HEK293 (cell line): ENCODE results near the gene ST3GAL2.
A peak's percentile ranks its signal among the peaks of the same experiment; 100 is the strongest.

ENCODE experiments used
- HOXD13 ChIP-seq: sonication (generic); formaldehyde crosslinking; IDR thresholded peaks from 2 replicates; pipeline ENCODE4 v1.8.0; 2022; ENCODE audit warnings: missing genetic modification reagents, borderline replicate concordance
- KLF7 ChIP-seq: fragments of 450-650 bp; formaldehyde crosslinking; IDR thresholded peaks from 2 replicates; pipeline ENCODE4 v1.5.1; 2016; ENCODE audit warnings: missing biosample characterization, missing genetic modification characterization, borderline replicate concordance
- REST ChIP-seq: fragments of 450-650 bp; formaldehyde crosslinking; IDR thresholded peaks from 2 replicates; pipeline ENCODE4 v1.5.1; 2016; ENCODE audit warnings: missing biosample characterization, missing genetic modification characterization
- SETDB1 ChIP-seq: IDR thresholded peaks from one replicate; pipeline ENCODE4 v1.6.1; 2017; ENCODE audit warnings: mild to moderate bottlenecking, low read length, moderate library complexity, mixed read lengths; ENCODE audit not compliant: insufficient read length
- SP7 ChIP-seq: fragments of 450-650 bp; formaldehyde crosslinking; IDR thresholded peaks from 2 replicates; pipeline ENCODE4 v1.5.1; 2016; ENCODE audit warnings: missing biosample characterization, missing genetic modification characterization
- ZBTB1 ChIP-seq: fragments of 450-650 bp; formaldehyde crosslinking; IDR thresholded peaks from 2 replicates; pipeline ENCODE4 v1.5.1; 2016; ENCODE audit warnings: missing biosample characterization, missing genetic modification characterization
- ZBTB21 ChIP-seq: fragments of 450-650 bp; formaldehyde crosslinking; IDR thresholded peaks from 2 replicates; pipeline ENCODE4 v1.5.1; 2017; ENCODE audit warnings: missing biosample characterization, missing genetic modification characterization
- ZFP3 ChIP-seq: fragments of 450-650 bp; formaldehyde crosslinking; IDR thresholded peaks from 2 replicates; pipeline ENCODE4 v1.5.1; 2016; ENCODE audit warnings: low read depth, missing biosample characterization, missing genetic modification characterization
- ZNF114 ChIP-seq: fragments of 450-650 bp; formaldehyde crosslinking; IDR thresholded peaks from 2 replicates; pipeline ENCODE4 v1.5.0; 2017; ENCODE audit warnings: missing biosample characterization, missing genetic modification characterization
- ZNF133 ChIP-seq: fragments of 450-650 bp; formaldehyde crosslinking; IDR thresholded peaks from 2 replicates; pipeline ENCODE4 v1.5.1; 2016; ENCODE audit warnings: missing biosample characterization, missing genetic modification characterization
- ZNF146 ChIP-seq: fragments of 450-650 bp; formaldehyde crosslinking; IDR thresholded peaks from 2 replicates; pipeline ENCODE4 v1.5.1; 2016; ENCODE audit warnings: missing biosample characterization, missing genetic modification characterization
- ZNF174 ChIP-seq: fragments of 450-650 bp; formaldehyde crosslinking; IDR thresholded peaks from 2 replicates; pipeline ENCODE4 v1.5.0; 2017; ENCODE audit warnings: missing biosample characterization, mild to moderate bottlenecking, missing genetic modification characterization
- ZNF2 ChIP-seq: fragments of 450-650 bp; formaldehyde crosslinking; IDR thresholded peaks from 2 replicates; pipeline ENCODE4 v1.5.1; 2016; ENCODE audit warnings: missing biosample characterization, missing genetic modification characterization
- ZNF311 ChIP-seq: fragments of 450-650 bp; formaldehyde crosslinking; IDR thresholded peaks from 2 replicates; pipeline ENCODE4 v1.5.1; 2017; ENCODE audit warnings: missing biosample characterization, missing genetic modification characterization, borderline replicate concordance
- ZNF350 ChIP-seq: fragments of 450-650 bp; formaldehyde crosslinking; IDR thresholded peaks from 2 replicates; pipeline ENCODE4 v1.5.0; 2017; ENCODE audit warnings: missing biosample characterization, mild to moderate bottlenecking, missing genetic modification characterization
- ZNF404 ChIP-seq: fragments of 450-650 bp; formaldehyde crosslinking; IDR thresholded peaks from 2 replicates; pipeline ENCODE4 v1.5.1; 2017; ENCODE audit warnings: missing biosample characterization, missing genetic modification characterization
- ZNF423 ChIP-seq: fragments of 450-650 bp; formaldehyde crosslinking; IDR thresholded peaks from 2 replicates; pipeline ENCODE4 v1.5.1; 2016; ENCODE audit warnings: missing biosample characterization, missing genetic modification characterization
- ZNF521 ChIP-seq: fragments of 450-650 bp; formaldehyde crosslinking; IDR thresholded peaks from 2 replicates; pipeline ENCODE4 v1.5.1; 2017; ENCODE audit warnings: missing biosample characterization, mild to moderate bottlenecking, missing genetic modification characterization
- ZNF558 ChIP-seq: fragments of 450-650 bp; formaldehyde crosslinking; IDR thresholded peaks from 2 replicates; pipeline ENCODE4 v1.5.1; 2016; ENCODE audit warnings: missing biosample characterization, missing genetic modification characterization
- ZNF561 ChIP-seq: fragments of 450-650 bp; IDR thresholded peaks from 2 replicates; pipeline ENCODE4 v1.5.1; 2018; ENCODE audit warnings: missing biosample characterization, missing genetic modification characterization, borderline replicate concordance
- ZNF580 ChIP-seq: fragments of 450-650 bp; formaldehyde crosslinking; IDR thresholded peaks from 2 replicates; pipeline ENCODE4 v1.5.1; 2016; ENCODE audit warnings: missing biosample characterization, missing genetic modification characterization
- ZNF585B ChIP-seq: fragments of 450-650 bp; formaldehyde crosslinking; IDR thresholded peaks from 2 replicates; pipeline ENCODE4 v1.5.1; 2016; ENCODE audit warnings: missing biosample characterization, missing genetic modification characterization
- ZNF664 ChIP-seq: fragments of 450-650 bp; formaldehyde crosslinking; IDR thresholded peaks from 2 replicates; pipeline ENCODE4 v1.5.1; 2016; ENCODE audit warnings: missing biosample characterization, missing genetic modification characterization
- TF ChIP-seq, protein P1 (sequence below): fragments of 450-650 bp; formaldehyde crosslinking; IDR thresholded peaks from 2 replicates; pipeline ENCODE4; 2016; ENCODE audit warnings: missing biosample characterization, missing genetic modification characterization
- TF ChIP-seq, protein P2 (sequence below): fragments of 450-650 bp; formaldehyde crosslinking; IDR thresholded peaks from 2 replicates; pipeline ENCODE4 v1.5.1; 2016; ENCODE audit warnings: missing biosample characterization, missing genetic modification characterization, low read depth
- TF ChIP-seq, protein P3 (sequence below): fragments of 450-650 bp; formaldehyde crosslinking; IDR thresholded peaks from 2 replicates; pipeline ENCODE4 v1.5.1; 2017; ENCODE audit warnings: missing biosample characterization, missing genetic modification characterization
- TF ChIP-seq, protein P4 (sequence below): fragments of 450-650 bp; formaldehyde crosslinking; conservative IDR thresholded peaks from 2 replicates; pipeline ENCODE4 v1.5.1; 2016; ENCODE audit warnings: low read depth, missing biosample characterization, missing genetic modification characterization
- TF ChIP-seq, protein P5 (sequence below): IDR thresholded peaks from 2 replicates; pipeline ENCODE4 v1.6.1; 2011; ENCODE audit warnings: mild to moderate bottlenecking, low read depth, low read length, borderline replicate concordance

Gene ST3GAL2

GRCh38 chr16:70437017-70437581, 1.8 kb downstream of the ST3GAL2 start (continued):
- TF ChIP-seq ZNF664, result no peak; the same call in 1 of the 2 replicates
- TF ChIP-seq ZNF146 (tag by site-specific recombination), result no peak
- no peak for TF ChIP-seq ZNF133 (tag by site-specific recombination)
- TF ChIP-seq ZNF404 (tag by site-specific recombination), result no peak
- no peak; the same call in 1 of the 2 replicates for TF ChIP-seq KLF7 (tag by site-specific recombination)
- TF ChIP-seq ZNF558, result no peak
- no peak for TF ChIP-seq ZNF2 (tag by site-specific recombination)
- peak; percentile 84 for TF ChIP-seq SP7
- peak; percentile 40; the same call in 1 of the 2 replicates for TF ChIP-seq ZNF423 (tag by site-specific recombination)
- no peak for TF ChIP-seq ZNF174
- no peak for TF ChIP-seq ZNF114 (tag by site-specific recombination)
- TF ChIP-seq ZNF521 (tag by site-specific recombination), result no peak
- TF ChIP-seq, protein P1, sequence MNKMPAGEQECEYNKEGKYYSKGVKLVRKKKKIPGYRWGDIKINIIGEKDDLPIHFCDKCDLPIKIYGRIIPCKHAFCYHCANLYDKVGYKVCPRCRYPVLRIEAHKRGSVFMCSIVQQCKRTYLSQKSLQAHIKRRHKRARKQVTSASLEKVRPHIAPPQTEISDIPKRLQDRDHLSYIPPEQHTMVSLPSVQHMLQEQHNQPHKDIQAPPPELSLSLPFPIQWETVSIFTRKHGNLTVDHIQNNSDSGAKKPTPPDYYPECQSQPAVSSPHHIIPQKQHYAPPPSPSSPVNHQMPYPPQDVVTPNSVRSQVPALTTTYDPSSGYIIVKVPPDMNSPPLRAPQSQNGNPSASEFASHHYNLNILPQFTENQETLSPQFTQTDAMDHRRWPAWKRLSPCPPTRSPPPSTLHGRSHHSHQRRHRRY (tag by site-specific recombination), result no peak
- TF ChIP-seq, protein P2, sequence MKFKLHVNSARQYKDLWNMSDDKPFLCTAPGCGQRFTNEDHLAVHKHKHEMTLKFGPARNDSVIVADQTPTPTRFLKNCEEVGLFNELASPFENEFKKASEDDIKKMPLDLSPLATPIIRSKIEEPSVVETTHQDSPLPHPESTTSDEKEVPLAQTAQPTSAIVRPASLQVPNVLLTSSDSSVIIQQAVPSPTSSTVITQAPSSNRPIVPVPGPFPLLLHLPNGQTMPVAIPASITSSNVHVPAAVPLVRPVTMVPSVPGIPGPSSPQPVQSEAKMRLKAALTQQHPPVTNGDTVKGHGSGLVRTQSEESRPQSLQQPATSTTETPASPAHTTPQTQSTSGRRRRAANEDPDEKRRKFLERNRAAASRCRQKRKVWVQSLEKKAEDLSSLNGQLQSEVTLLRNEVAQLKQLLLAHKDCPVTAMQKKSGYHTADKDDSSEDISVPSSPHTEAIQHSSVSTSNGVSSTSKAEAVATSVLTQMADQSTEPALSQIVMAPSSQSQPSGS (tag by site-specific recombination), result no peak
- TF ChIP-seq ZBTB21 (tag by site-specific recombination), result no peak
- no peak for TF ChIP-seq REST (tag by site-specific recombination)
- TF ChIP-seq ZNF350 (tag by site-specific recombination), result no peak
- TF ChIP-seq SETDB1, result no peak
- TF ChIP-seq, protein P3, sequence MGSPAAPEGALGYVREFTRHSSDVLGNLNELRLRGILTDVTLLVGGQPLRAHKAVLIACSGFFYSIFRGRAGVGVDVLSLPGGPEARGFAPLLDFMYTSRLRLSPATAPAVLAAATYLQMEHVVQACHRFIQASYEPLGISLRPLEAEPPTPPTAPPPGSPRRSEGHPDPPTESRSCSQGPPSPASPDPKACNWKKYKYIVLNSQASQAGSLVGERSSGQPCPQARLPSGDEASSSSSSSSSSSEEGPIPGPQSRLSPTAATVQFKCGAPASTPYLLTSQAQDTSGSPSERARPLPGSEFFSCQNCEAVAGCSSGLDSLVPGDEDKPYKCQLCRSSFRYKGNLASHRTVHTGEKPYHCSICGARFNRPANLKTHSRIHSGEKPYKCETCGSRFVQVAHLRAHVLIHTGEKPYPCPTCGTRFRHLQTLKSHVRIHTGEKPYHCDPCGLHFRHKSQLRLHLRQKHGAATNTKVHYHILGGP (tag by site-specific recombination), result no peak
- TF ChIP-seq ZNF580 (tag by site-specific recombination), result 0 out of 2 replicates have a peak, but pooled peaks have one; percentile 31
- TF ChIP-seq, protein P4, sequence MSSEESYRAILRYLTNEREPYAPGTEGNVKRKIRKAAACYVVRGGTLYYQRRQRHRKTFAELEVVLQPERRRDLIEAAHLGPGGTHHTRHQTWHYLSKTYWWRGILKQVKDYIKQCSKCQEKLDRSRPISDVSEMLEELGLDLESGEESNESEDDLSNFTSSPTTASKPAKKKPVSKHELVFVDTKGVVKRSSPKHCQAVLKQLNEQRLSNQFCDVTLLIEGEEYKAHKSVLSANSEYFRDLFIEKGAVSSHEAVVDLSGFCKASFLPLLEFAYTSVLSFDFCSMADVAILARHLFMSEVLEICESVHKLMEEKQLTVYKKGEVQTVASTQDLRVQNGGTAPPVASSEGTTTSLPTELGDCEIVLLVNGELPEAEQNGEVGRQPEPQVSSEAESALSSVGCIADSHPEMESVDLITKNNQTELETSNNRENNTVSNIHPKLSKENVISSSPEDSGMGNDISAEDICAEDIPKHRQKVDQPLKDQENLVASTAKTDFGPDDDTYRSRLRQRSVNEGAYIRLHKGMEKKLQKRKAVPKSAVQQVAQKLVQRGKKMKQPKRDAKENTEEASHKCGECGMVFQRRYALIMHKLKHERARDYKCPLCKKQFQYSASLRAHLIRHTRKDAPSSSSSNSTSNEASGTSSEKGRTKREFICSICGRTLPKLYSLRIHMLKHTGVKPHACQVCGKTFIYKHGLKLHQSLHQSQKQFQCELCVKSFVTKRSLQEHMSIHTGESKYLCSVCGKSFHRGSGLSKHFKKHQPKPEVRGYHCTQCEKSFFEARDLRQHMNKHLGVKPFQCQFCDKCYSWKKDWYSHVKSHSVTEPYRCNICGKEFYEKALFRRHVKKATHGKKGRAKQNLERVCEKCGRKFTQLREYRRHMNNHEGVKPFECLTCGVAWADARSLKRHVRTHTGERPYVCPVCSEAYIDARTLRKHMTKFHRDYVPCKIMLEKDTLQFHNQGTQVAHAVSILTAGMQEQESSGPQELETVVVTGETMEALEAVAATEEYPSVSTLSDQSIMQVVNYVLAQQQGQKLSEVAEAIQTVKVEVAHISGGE (tag by site-specific recombination), result no peak
- no peak for TF ChIP-seq ZBTB1
- no peak for TF ChIP-seq ZFP3 (tag by site-specific recombination)
- TF ChIP-seq, protein P5, sequence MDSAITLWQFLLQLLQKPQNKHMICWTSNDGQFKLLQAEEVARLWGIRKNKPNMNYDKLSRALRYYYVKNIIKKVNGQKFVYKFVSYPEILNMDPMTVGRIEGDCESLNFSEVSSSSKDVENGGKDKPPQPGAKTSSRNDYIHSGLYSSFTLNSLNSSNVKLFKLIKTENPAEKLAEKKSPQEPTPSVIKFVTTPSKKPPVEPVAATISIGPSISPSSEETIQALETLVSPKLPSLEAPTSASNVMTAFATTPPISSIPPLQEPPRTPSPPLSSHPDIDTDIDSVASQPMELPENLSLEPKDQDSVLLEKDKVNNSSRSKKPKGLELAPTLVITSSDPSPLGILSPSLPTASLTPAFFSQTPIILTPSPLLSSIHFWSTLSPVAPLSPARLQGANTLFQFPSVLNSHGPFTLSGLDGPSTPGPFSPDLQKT, result no peak
- no peak for TF ChIP-seq HOXD13 (CRISPR knock-in tag)
- no peak for TF ChIP-seq ZNF585B
- no peak for TF ChIP-seq ZNF311
- TF ChIP-seq ZNF561 (tag by site-specific recombination), result no peak; the same call in 1 of the 2 replicates
